ENCODE results near the gene PIK3R5. TPM values are rescaled to one million over a fixed set of nuclear protein-coding genes. Genes with fewer than 3 reads are reported as not detected.

PIK3R5 gene
- total RNA-seq, 2 donors from 2014 or later: 32.2 to 46.9 TPM

DNA sequence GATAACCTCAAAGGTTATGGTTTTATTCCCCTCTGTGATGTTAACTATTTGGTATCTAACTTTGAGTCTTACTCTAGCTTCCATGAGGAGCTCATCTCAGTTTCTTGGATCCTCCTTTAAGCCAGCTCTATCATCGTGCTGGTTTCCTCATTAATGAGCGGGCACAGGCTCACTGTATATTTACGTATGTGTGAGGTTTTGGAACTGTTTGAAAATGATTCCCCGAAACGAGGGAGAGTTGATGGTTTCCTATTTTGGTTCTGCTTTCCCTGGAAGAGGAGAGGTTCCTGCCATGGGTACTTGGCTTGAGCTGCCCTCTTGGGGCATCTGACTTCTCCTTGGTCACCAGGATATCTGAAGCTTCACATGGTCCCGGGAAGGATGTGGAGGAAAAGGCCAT, 65.3 kb downstream of the PIK3R5 start:
- no peaks in the 10 kb centered on the region for H3K9me3 Mint-ChIP-seq
- DNase-seq (ENCODE audit: low spot score in 2 of 2) (no peak), ATAC-seq (no peak)
- peak overlapping the region; percentile 5 to 80 for H3K27ac Mint-ChIP-seq
- peaks cover 17 to 65% of the 10 kb centered on the region in 2 donors for H3K36me3 Mint-ChIP-seq

DNA sequence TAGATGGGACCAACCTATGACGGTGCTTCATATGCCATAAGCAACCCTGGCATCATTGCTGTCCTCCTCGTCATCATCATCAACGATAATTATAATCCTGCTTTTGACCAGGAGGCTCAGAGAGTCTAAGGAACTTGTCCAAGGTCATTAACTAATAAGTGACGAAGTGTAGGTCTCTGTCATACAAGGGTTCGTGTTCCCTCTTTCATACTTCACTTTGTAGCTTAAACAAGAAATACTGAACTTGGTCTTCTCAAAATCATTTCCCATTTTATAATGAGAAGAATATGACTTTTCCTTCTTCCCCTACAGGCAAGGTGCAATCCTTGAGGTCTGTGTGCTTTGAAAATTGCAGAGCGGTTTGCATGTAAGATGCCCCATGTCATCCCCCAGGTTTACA, 66.9 kb downstream of the PIK3R5 start:
- DNase-seq (ENCODE audit: low spot score in 2 of 2) (no peak), ATAC-seq (no peak)
- Mint-ChIP-seq H3K9me3 (no peaks in the 10 kb centered on the region), H3K27ac (peak overlapping the region in 1 of 2 donors; percentile 80), H3K36me3 (peaks cover 8 to 52% of the 10 kb centered on the region in 2 donors)

DNA sequence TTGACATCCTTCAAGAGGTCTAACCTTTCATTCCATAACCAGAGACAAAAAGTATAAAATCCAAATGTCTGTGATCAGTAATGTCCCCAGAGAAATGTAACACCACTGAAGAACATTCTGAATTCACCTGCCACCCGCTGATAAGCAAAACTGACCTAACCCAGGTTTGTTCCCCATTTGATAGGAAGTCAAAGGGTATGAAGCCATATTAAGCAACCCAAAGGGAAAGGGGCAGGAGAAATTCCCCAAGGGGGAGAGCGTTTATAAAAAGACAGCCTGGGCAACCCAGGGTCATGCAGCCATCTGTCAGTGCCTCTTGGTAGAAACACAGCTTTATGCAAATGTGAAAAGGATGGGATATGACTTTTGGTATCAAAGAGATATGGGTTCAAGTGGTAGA, 67.4 kb downstream of the PIK3R5 start:
- Mint-ChIP-seq H3K9me3 (no peaks in the 10 kb centered on the region), H3K36me3 (peaks cover 8 to 52% of the 10 kb centered on the region in 2 donors), H3K27ac (peak overlapping the region in 1 of 2 donors; percentile 50)
- no peak for ATAC-seq
- DNase-seq (ENCODE audit: low spot score in 2 of 2): peak in 1 of 2 donors; percentile 25

DNA sequence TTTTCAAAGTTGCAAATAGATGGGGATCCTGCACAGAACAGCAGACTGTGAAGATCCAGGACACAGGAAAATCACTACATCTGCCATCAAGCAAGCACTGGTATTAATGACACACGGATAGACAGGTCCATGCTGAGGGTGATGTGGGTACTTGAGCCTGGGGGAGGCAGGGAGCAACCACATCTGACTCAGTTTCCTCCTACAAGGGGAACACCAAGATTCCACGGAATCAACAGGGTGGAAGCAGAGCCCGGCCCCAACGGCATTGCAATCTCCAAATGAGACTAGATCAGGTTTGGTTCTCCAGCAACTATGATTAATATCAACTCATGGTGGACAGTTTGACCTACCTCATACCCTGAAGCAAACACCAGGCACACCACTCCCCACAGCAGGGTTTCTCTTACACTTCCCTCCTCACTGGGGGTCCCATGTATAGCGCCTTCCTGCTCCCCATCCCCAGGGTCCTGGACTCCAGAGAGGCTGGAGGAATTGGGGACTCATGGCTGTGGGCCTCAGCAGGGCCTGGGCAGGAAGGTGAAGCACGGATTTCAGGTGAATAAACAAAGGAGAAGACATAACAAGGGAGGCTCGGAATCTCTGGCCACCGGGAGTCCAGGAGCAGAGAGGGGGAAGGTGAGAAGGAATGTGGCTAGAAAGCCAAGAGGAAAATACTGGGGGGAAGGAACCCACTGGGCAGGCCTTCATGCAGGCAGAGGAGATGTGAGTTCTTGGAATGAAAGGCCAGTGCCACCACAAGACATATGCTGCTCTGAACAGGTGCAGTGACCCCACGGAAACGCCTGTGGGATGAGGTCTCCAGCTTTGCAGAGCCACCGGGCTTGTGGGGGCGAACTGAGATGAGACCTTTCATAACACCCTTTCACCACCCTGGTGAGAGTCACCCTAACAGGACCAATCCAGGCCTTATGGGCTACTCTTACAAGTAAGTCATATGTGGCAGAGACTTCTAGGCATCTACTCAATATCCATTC, 68.6 kb downstream of the PIK3R5 start:
- H3K9me3 Mint-ChIP-seq: no peaks in the 10 kb centered on the region
- peak in 1 of 2 donors; percentile 4 for ATAC-seq
- peaks cover 14 to 61% of the 10 kb centered on the region in 2 donors for H3K36me3 Mint-ChIP-seq
- peak overlapping the region; percentile 25 to 27 for H3K27ac Mint-ChIP-seq
- peak in 1 of 2 donors; percentile 52 for DNase-seq (ENCODE audit: low spot score in 2 of 2)

DNA sequence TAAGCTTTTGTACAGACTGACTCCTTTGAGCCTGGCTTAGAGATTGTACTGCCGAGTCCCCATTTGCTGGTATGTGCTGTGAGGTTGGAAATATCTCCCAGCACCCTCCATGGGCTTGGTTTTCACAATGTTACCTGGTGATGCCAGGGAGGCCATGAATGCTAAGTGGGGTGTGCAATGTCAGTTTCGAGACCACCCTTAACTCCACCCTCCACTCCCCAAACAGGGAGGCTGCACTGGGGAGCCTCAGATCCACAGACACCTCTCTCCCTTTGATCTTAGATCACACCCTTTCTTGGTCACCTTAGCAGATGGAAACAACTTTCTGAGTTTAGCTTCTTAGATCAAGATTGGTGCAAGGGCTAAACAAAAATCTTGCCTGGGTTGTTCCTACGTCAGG, 69.4 kb downstream of the PIK3R5 start:
- Mint-ChIP-seq H3K36me3 (peaks cover 7 to 55% of the 10 kb centered on the region in 2 donors), H3K9me3 (no peaks in the 10 kb centered on the region), H3K27ac (no peak overlapping the region)
- ATAC-seq (no peak), DNase-seq (ENCODE audit: low spot score in 2 of 2) (no peak)

DNA sequence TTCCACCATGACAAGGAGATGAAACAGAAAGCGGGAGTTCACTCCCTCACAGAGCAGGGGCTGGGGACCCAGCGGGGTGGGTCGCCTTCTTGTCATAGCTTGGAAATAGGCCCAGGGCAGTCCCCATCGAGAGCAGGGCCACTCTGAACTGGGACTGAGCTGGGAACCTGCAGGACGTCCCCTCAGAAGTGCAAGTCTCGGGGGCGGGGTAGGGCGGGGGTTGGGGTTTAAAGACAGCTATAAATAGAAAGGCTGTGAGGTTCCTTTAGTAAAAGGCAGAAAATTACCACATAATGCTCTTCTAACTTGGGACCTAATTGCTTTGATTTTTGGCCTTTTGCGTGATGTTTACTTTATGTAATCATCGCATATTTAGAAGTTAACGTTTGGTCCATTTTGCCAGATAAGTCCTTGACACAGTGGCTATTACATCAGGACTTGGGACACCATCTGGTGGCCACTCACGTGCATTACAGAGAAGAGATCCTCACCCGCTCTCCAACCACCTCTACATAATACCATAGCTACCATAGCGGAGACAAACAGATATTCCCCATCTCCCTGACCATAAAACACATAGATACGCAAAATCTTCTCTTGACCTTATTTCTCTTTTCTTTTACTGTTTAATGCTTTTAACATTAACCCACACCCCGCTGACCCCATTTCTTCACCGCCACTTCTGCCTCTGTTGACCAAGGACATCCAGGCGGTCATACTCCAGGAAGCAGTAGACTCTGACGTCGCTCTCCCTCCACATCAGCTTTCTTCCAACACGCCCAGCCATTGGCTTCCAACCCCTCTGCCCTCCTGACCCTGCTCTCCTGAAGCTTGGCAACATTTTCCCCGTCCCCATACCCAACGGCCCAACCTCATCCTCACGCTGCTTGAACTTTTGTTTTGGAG, 70.6 kb downstream of the PIK3R5 start:
- ATAC-seq (no peak), DNase-seq (ENCODE audit: low spot score in 2 of 2) (peak in 1 of 2 donors; percentile 55)
- H3K27ac Mint-ChIP-seq: peak overlapping the region; percentile 9 to 89
- H3K9me3 Mint-ChIP-seq: no peaks in the 10 kb centered on the region
- peaks cover 7 to 45% of the 10 kb centered on the region in 2 donors for H3K36me3 Mint-ChIP-seq

DNA sequence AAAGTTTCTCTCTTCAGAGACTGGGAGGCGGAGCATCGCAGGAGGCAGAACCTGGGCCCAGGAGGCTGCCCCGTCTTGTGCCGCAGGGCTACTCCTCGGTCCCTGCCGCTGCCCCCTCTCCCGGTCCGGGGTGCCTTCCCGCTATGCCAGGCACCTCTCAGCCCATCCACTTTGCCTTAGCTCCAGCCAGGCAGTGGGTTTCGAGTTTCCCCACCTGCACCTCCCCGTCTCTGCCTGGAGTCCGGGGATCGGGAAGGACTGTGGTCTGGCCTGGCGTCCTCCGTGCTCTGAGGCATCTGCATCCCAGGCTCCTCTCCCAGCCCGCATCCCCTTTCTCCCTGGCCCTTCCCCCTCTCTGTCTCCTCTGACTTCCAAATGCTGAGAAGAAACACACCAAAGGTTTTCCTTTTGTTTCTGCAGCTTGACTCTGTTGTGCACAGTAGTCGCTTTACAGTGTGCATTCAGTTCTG, 71.3 kb downstream of the PIK3R5 start:
- Mint-ChIP-seq H3K36me3 (peaks cover 7 to 44% of the 10 kb centered on the region in 2 donors), H3K9me3 (no peaks in the 10 kb centered on the region), H3K27ac (peak overlapping the region in 1 of 2 donors; percentile 89)
- ATAC-seq (no peak), DNase-seq (ENCODE audit: low spot score in 2 of 2) (peak in 1 of 2 donors; percentile 52)

DNA sequence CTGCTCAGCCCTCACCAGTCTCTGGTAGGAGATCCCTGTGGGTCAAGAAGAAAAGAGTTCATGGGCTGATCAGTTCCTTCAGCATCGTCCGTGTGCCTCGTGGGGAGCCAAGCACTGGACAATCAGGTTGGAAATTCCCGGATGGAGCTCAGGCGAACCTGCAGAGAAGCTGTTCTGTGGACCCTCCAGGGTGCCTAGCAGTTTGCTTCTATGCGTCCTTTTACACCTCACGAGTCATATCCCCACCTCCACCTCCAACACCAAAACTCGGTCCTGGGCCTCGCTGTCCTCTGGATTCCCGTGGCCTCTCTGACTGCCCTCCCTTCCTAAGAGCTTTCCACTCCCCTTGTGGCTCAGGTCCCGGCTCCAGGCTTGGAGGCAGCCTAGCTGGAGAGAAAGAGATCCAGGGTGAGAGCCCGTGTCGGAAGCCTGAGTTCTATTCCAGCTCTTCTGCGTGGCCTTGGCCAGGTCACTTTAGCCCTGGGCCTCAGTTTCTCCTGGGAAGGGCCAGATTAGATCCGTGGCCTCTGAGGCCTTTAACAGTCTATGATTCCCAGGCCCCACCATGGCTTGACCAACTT, 71.8 kb downstream of the PIK3R5 start:
- Mint-ChIP-seq H3K36me3 (peaks cover 7 to 40% of the 10 kb centered on the region in 2 donors), H3K9me3 (no peaks in the 10 kb centered on the region), H3K27ac (no peak overlapping the region)
- ATAC-seq (no peak), DNase-seq (ENCODE audit: low spot score in 2 of 2) (peak in 1 of 2 donors; percentile 33)

DNA sequence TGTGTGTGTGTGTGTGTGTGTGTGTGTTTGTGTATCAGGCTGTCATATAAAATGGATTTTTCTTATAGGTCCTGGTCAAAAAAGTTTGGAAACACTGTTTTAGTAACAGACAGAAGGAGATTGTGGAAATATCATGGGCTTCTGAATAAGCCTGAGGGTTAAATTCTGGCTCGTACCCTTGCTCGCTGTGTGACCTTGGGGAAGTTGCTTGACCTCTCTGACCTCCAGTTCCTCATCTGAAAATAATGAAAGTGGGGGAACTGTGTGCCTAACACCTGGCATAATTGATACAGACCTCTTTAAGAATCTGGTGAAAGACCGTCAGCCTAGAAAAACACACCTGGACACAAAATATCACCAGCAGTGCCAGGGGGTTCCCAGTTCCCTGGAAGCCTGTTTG, 72.4 kb downstream of the PIK3R5 start:
- no peak for ATAC-seq
- H3K36me3 Mint-ChIP-seq: peaks cover 7 to 35% of the 10 kb centered on the region in 2 donors
- DNase-seq (ENCODE audit: low spot score in 2 of 2): no peak
- H3K9me3 Mint-ChIP-seq: no peaks in the 10 kb centered on the region
- H3K27ac Mint-ChIP-seq: no peak overlapping the region

DNA sequence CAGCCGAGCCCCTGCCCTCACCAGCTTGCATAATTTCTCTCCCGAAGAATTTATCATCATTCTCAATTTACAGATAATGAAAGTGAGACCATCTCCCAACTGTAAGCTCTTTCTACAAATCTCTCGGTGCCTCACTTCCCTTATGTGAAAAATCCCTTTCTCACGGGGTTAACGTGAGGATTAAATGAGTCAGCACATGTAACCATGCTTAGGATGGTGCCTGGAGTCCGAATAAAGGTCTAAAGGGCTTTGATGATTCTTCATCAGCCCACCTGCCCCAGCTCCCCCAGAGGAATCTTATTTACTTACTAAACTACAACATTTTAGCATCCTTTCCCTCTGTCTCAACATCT, 73.2 kb downstream of the PIK3R5 start:
- peaks cover 7 to 30% of the 10 kb centered on the region in 2 donors for H3K36me3 Mint-ChIP-seq
- no peaks in the 10 kb centered on the region for H3K9me3 Mint-ChIP-seq
- H3K27ac Mint-ChIP-seq: peak overlapping the region in 1 of 2 donors; percentile 85
- ATAC-seq: peak; percentile 70 to 73
- no peak for DNase-seq (ENCODE audit: low spot score in 2 of 2)

DNA sequence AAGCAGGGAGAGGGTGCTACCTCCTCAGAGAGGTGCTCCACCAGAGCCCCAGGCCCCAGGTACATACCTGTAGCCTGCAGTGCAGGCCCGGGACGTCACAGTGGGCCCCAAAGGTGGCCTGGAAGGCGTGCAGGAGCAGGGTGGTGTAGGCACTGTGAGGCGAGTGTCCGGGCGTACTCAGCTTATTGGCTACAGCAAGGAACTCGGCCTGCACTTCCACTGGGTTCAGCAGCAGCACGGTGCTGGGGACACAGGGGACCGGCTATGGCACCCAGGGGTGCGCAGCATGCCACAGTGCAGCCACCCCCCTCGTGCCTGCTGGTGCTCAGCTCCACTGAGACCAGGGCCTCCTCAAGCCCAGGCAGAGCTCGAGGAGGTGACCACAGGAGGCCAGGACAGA, 74.8 kb downstream of the PIK3R5 start:
- ATAC-seq (no peak), DNase-seq (ENCODE audit: low spot score in 2 of 2) (no peak)
- peaks cover 7 to 29% of the 10 kb centered on the region in 2 donors for H3K36me3 Mint-ChIP-seq

DNA sequence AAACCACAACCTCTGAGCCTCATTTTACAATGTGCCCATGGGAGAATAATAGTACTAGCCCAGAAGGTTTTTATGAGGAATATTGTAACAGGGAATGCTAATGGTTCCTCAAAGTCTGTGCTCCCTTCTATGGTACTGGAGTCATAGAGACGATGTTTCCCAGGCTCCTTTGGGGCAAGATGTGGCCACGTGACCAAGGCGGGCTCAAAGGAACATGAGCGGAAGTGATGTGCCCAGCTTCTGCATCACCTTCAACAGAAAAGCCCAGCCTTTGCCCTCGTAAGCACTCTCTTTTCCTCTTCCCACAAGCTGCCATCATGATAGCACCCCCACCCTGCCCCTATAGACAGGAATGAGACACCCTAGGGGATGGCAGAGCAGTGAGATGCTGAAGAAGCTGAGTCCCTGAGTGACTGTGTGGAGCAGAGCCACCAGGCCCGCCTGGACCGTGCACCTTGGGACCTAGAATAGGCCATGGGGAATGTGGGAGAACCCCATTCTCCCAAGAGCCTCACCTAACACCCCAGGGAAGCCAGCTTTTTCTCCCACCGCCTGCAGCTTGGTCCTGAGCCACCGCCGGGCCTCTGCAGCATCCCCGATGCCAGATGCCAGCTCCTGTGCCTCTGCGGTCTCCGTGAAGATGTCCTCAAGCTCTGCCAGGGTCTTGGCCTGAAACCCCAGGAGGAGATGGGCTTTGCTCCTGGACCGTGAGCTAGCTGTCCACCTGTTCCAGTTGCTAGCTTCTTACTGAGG, 75.9 kb downstream of the PIK3R5 start:
- no peaks in the 10 kb centered on the region for H3K9me3 Mint-ChIP-seq
- ATAC-seq (no peak), DNase-seq (ENCODE audit: low spot score in 2 of 2) (no peak)
- peak overlapping the region in 1 of 2 donors; percentile 23 for H3K27ac Mint-ChIP-seq
- peaks cover 7 to 29% of the 10 kb centered on the region in 2 donors for H3K36me3 Mint-ChIP-seq

More for the DNA sequence above, 74.8 kb downstream of the PIK3R5 start:
- Mint-ChIP-seq H3K9me3 (no peaks in the 10 kb centered on the region), H3K27ac (no peak overlapping the region)

DNA sequence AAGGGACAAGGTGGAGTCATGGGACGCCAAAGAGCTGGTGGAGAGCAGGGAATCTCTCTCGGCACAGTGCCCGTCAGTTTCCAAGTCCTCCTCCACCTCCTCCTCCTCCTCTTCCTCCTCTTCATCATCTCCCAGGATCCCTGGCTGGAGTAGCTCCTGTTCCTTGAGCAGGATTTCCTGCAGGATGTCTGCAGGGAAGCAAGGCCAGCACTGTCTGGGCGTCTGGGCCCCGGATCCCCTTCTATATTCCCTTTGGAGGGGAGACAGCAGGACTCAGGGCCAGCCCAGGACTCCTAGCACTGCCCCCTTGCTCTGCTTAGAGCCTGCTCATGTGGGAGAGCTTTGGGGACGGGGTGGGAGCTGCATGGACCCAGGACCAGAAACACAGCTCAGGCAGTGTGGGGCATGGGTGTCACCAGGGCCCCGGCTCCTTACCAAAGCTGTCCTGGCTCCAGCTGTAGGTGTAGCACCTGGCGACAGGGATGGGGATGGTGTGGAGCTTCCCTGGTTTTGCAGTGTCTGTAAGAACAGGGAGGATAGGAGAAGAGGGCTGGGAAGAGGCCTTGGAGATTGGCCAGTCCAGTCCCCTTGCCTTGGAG, 76.7 kb downstream of the PIK3R5 start:
- H3K27ac Mint-ChIP-seq: no peak overlapping the region
- DNase-seq (ENCODE audit: low spot score in 2 of 2) (no peak), ATAC-seq (no peak)
- H3K36me3 Mint-ChIP-seq: peaks cover 7 to 35% of the 10 kb centered on the region in 2 donors
- no peaks in the 10 kb centered on the region for H3K9me3 Mint-ChIP-seq

DNA sequence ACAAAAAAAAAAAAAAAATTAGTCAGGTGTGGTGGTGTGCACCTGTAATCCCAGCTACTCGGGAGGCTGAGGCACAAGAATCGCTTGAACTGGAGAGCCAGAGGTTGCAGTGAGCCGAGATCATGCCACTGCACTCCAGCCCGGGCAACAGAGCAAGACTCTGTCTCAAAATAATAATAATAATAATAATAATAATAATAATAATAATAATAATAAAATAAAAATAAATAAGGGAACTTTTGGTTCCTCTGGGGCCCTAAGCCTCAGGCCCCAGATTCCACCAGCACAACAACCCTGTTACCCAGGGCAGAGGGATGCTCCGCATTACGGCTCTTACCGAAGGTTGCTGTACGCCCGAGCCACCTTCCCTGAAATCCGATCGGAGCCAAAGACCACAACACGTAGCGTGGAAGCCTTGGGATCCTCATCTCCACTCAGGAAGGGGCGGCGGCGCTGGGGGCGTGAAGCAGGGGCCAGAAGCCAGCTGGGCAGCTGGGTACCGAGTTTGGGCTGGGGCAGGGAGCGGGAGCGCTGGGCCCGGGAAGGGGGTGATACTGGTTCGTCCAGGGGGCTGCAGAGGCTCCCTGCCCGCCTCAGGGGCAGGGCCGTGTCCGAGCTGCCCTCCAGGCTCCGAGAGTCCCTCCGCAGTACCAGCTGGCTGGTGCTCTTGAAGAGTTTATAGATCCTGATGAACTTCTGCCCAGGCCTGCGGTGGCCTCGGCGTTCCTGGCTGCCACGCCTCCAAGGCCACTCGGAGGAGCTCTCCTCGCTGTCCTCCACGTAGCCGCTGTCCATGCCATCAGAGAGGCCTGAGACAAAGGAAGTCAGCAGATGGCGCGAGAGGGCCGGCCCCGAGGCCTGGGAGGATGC, 77.4 kb downstream of the PIK3R5 start:
- Mint-ChIP-seq H3K9me3 (no peaks in the 10 kb centered on the region), H3K27ac (no peak overlapping the region), H3K36me3 (peaks cover 7 to 35% of the 10 kb centered on the region in 2 donors)
- DNase-seq (ENCODE audit: low spot score in 2 of 2): no peak
- ATAC-seq: no peak

DNA sequence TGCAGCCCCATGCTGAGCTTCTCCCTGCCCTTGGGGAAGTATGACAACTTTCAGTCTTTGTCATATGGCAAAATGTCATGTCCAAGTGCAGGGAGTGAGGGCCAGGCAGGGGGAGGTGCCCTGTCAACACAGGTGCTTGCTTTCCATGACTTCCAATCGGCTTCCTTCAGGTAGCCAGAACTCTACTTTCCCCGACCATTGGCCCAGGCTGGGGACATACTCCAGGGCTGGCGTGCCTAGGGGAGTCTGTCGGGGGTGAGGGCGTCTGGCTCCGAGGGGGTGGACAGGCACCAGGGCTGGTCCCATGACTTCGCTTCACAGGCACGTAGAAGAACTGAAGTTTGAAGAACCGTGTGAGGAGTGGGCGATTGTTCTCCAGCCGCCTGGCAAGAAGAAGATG, 78.2 kb downstream of the PIK3R5 start:
- no peaks in the 10 kb centered on the region for H3K9me3 Mint-ChIP-seq
- H3K27ac Mint-ChIP-seq: no peak overlapping the region
- DNase-seq (ENCODE audit: low spot score in 2 of 2) (no peak), ATAC-seq (no peak)
- H3K36me3 Mint-ChIP-seq: peaks cover 5 to 30% of the 10 kb centered on the region in 2 donors
